ENCODE measurements around the gene CCDC61.

CCDC61 gene

GRCh38 chr19:45981350-45981749, 13.9 kb upstream of the CCDC61 start:
- Mint-ChIP-seq H3K27me3 (peaks cover 77% of the 10 kb centered on the region), H3K9me3 (no peaks in the 10 kb centered on the region), H3K4me3 (no peak overlapping the region), H3K4me1 (no peaks in the 10 kb centered on the region), H3K27ac (ENCODE audit: low read depth) (no peak overlapping the region), H3K36me3 (ENCODE audit: insufficient read depth) (peaks cover 2% of the 10 kb centered on the region)
- no peak for ATAC-seq (replicated peaks; ENCODE audit: extremely low read depth, poor library complexity, severe bottlenecking)
- DNase-seq (ENCODE audit: low spot score in 2 of 2) = no peak

GRCh38 chr19:45985321-45985720, 9.9 kb upstream of the CCDC61 start:
- H3K4me1 Mint-ChIP-seq = no peaks in the 10 kb centered on the region
- no peak for ATAC-seq (replicated peaks; ENCODE audit: extremely low read depth, poor library complexity, severe bottlenecking)
- no peak for DNase-seq (ENCODE audit: low spot score in 2 of 2)
- H3K9me3 Mint-ChIP-seq = no peaks in the 10 kb centered on the region
- no peak overlapping the region for H3K27ac Mint-ChIP-seq (ENCODE audit: low read depth)
- H3K36me3 Mint-ChIP-seq (ENCODE audit: insufficient read depth) = peaks cover 2% of the 10 kb centered on the region
- peaks cover 79% of the 10 kb centered on the region for H3K27me3 Mint-ChIP-seq
- no peak overlapping the region for H3K4me3 Mint-ChIP-seq

- Mint-ChIP-seq H3K27ac (ENCODE audit: low read depth) (no peak overlapping the region), H3K36me3 (ENCODE audit: insufficient read depth) (peaks cover 2% of the 10 kb centered on the region), H3K9me3 (no peaks in the 10 kb centered on the region), H3K4me3 (no peak overlapping the region), H3K4me1 (no peaks in the 10 kb centered on the region), H3K27me3 (peaks cover 44% of the 10 kb centered on the region)
- no peak for DNase-seq (ENCODE audit: low spot score in 2 of 2)
- no peak for ATAC-seq (replicated peaks; ENCODE audit: extremely low read depth, poor library complexity, severe bottlenecking)
Measured at GRCh38 chr19:45990113-45990728, 5.0 kb upstream of the CCDC61 start.

- Mint-ChIP-seq H3K4me3 (no peak overlapping the region), H3K36me3 (ENCODE audit: insufficient read depth) (peaks cover 3% of the 10 kb centered on the region), H3K9me3 (no peaks in the 10 kb centered on the region), H3K4me1 (peaks cover 11% of the 10 kb centered on the region), H3K27ac (ENCODE audit: low read depth) (no peak overlapping the region), H3K27me3 (peaks cover 14% of the 10 kb centered on the region)
- ATAC-seq (replicated peaks; ENCODE audit: extremely low read depth, poor library complexity, severe bottlenecking) (peak; percentile 8), DNase-seq (ENCODE audit: low spot score in 2 of 2) (no peak)
Measured at GRCh38 chr19:45994456-45994997, 740 bp upstream of the CCDC61 start.

GRCh38 chr19:45995715-45996385, 583 bp downstream of the CCDC61 start:
- Mint-ChIP-seq H3K9me3 (no peaks in the 10 kb centered on the region), H3K36me3 (ENCODE audit: insufficient read depth) (peaks cover 5% of the 10 kb centered on the region), H3K27ac (ENCODE audit: low read depth) (peak overlapping the region; percentile 56), H3K4me3 (no peak overlapping the region), H3K4me1 (peaks cover 24% of the 10 kb centered on the region), H3K27me3 (peaks cover 13% of the 10 kb centered on the region)
- DNase-seq (ENCODE audit: low spot score in 2 of 2) (no peak), ATAC-seq (replicated peaks; ENCODE audit: extremely low read depth, poor library complexity, severe bottlenecking) (no peak)

- no peak overlapping the region for H3K4me3 Mint-ChIP-seq
- peaks cover 5% of the 10 kb centered on the region for H3K36me3 Mint-ChIP-seq (ENCODE audit: insufficient read depth)
- H3K9me3 Mint-ChIP-seq = no peaks in the 10 kb centered on the region
- H3K27me3 Mint-ChIP-seq = peaks cover 12% of the 10 kb centered on the region
- DNase-seq (ENCODE audit: low spot score in 2 of 2) (no peak), ATAC-seq (replicated peaks; ENCODE audit: extremely low read depth, poor library complexity, severe bottlenecking) (no peak)
- peaks cover 28% of the 10 kb centered on the region for H3K4me1 Mint-ChIP-seq
- H3K27ac Mint-ChIP-seq (ENCODE audit: low read depth) = peak overlapping the region; percentile 56
Measured at GRCh38 chr19:45996933-45997332, 1.7 kb downstream of the CCDC61 start.

GRCh38 chr19:45998834-45999233, 3.6 kb downstream of the CCDC61 start:
- DNase-seq (ENCODE audit: low spot score in 2 of 2) = no peak
- Mint-ChIP-seq H3K9me3 (no peaks in the 10 kb centered on the region), H3K27me3 (peaks cover 12% of the 10 kb centered on the region), H3K36me3 (ENCODE audit: insufficient read depth) (peaks cover 5% of the 10 kb centered on the region), H3K4me1 (peaks cover 28% of the 10 kb centered on the region), H3K27ac (ENCODE audit: low read depth) (no peak overlapping the region), H3K4me3 (no peak overlapping the region)
- no peak for ATAC-seq (replicated peaks; ENCODE audit: extremely low read depth, poor library complexity, severe bottlenecking)

GRCh38 chr19:45999653-46000121, 4.4 kb downstream of the CCDC61 start:
- H3K9me3 Mint-ChIP-seq = no peaks in the 10 kb centered on the region
- no peak for ATAC-seq (replicated peaks; ENCODE audit: extremely low read depth, poor library complexity, severe bottlenecking)
- no peak overlapping the region for H3K27ac Mint-ChIP-seq (ENCODE audit: low read depth)
- peak overlapping the region; percentile 64 for H3K4me3 Mint-ChIP-seq
- H3K4me1 Mint-ChIP-seq = peaks cover 28% of the 10 kb centered on the region
- DNase-seq (ENCODE audit: low spot score in 2 of 2) = no peak
- H3K36me3 Mint-ChIP-seq (ENCODE audit: insufficient read depth) = peaks cover 5% of the 10 kb centered on the region
- peaks cover 12% of the 10 kb centered on the region for H3K27me3 Mint-ChIP-seq

- no peaks in the 10 kb centered on the region for H3K9me3 Mint-ChIP-seq
- peak overlapping the region; percentile 84 for H3K27ac Mint-ChIP-seq (ENCODE audit: low read depth)
- DNase-seq (ENCODE audit: low spot score in 2 of 2) (peak in 1 of 2 donors; percentile 37), ATAC-seq (replicated peaks; ENCODE audit: extremely low read depth, poor library complexity, severe bottlenecking) (peak; percentile 96)
- H3K4me3 Mint-ChIP-seq = peak overlapping the region; percentile 64
- H3K4me1 Mint-ChIP-seq = peaks cover 28% of the 10 kb centered on the region
- H3K36me3 Mint-ChIP-seq (ENCODE audit: insufficient read depth) = peaks cover 5% of the 10 kb centered on the region
- H3K27me3 Mint-ChIP-seq = peaks cover 12% of the 10 kb centered on the region
Measured at GRCh38 chr19:46000491-46001246, 5.4 kb downstream of the CCDC61 start.

- DNase-seq (ENCODE audit: low spot score in 2 of 2) (no peak), ATAC-seq (replicated peaks; ENCODE audit: extremely low read depth, poor library complexity, severe bottlenecking) (no peak)
- Mint-ChIP-seq H3K4me1 (peaks cover 28% of the 10 kb centered on the region), H3K27me3 (peaks cover 12% of the 10 kb centered on the region), H3K4me3 (no peak overlapping the region), H3K27ac (ENCODE audit: low read depth) (no peak overlapping the region), H3K36me3 (ENCODE audit: insufficient read depth) (peaks cover 6% of the 10 kb centered on the region), H3K9me3 (no peaks in the 10 kb centered on the region)
Measured at GRCh38 chr19:46002678-46003275, 7.5 kb downstream of the CCDC61 start.

- Mint-ChIP-seq H3K27me3 (no peaks in the 10 kb centered on the region), H3K36me3 (ENCODE audit: insufficient read depth) (peaks cover 6% of the 10 kb centered on the region), H3K4me1 (peaks cover 6% of the 10 kb centered on the region), H3K27ac (ENCODE audit: low read depth) (no peak overlapping the region), H3K4me3 (no peak overlapping the region), H3K9me3 (no peaks in the 10 kb centered on the region)
- ATAC-seq (replicated peaks; ENCODE audit: extremely low read depth, poor library complexity, severe bottlenecking) (no peak), DNase-seq (ENCODE audit: low spot score in 2 of 2) (no peak)
Measured at GRCh38 chr19:46006411-46006810, 11.1 kb downstream of the CCDC61 start.

Measured in central memory CD8-positive, alpha-beta T cell (primary cell).